WTC11 (cell line): ENCODE measurements around the gene HOXB1. TPM values are rescaled to one million over a fixed set of nuclear protein-coding genes. Genes with fewer than 3 reads are reported as not detected.

Experiments
- ATAC-seq: fragments of 200-7000 bp; cut with Tn5 transposase; 2 replicates; pipeline ENCODE4 v1.10.0; 2021; ENCODE audit warnings: mild to moderate bottlenecking, moderate library complexity
- CTCF ChIA-PET: fragments of 300-600 bp; sonication (Branson Sonifier 250); formaldehyde crosslinking; loops from one replicate; lab custom pipeline; 2021; ENCODE audit warnings: antibody characterized with exemption; lab: Charles Lee
- POLR2A ChIA-PET: fragments of 350-600 bp; sonication (Branson Sonifier 250); formaldehyde crosslinking; loops from one replicate; lab custom pipeline; 2021; ENCODE audit warnings: antibody characterized with exemption; lab: Charles Lee
- DNase-seq: peaks from one replicate; pipeline ENCODE4 v3.0.0; 2021; ENCODE audit warnings: low spot score
- H3K27ac Mint-ChIP-seq: 2 replicates; pipeline ENCODE4 v1.8.0; 2021; ENCODE audit warnings: mixed read lengths
- H3K27me3 Mint-ChIP-seq: 2 replicates; pipeline ENCODE4 v1.8.0; 2021; ENCODE audit warnings: low read depth, mild to moderate bottlenecking, moderate library complexity, mixed read lengths
- H3K36me3 Mint-ChIP-seq: 2 replicates; pipeline ENCODE4 v1.8.0; 2021; ENCODE audit warnings: mixed read lengths
- H3K4me1 Mint-ChIP-seq: 2 replicates; pipeline ENCODE4 v1.8.0; 2022; ENCODE audit warnings: mixed read lengths
- H3K4me3 Mint-ChIP-seq: 2 replicates; pipeline ENCODE4 v1.8.0; 2021; ENCODE audit warnings: mild to moderate bottlenecking, moderate library complexity, mixed read lengths
- H3K9me3 Mint-ChIP-seq: 2 replicates; pipeline ENCODE4 v1.8.0; 2021; ENCODE audit warnings: mixed read lengths
- AR ChIP-seq: fragments of 250-450 bp; sonication (Bioruptor Pico); IDR thresholded peaks from 2 replicates; pipeline ENCODE4 v1.9.0; 2021; ENCODE audit warnings: mild to moderate bottlenecking
- ATF1 ChIP-seq: sonication (generic); formaldehyde crosslinking; IDR thresholded peaks from 2 replicates; pipeline ENCODE4 v1.8.1; 2023; ENCODE audit warnings: mild to moderate bottlenecking, moderate library complexity, missing genetic modification reagents
- CBFB ChIP-seq: sonication (generic); formaldehyde crosslinking; IDR thresholded peaks from 2 replicates; pipeline ENCODE4 v1.8.1; 2022; ENCODE audit warnings: mild to moderate bottlenecking, low read depth, missing genetic modification reagents
- CREB1 ChIP-seq: sonication (generic); formaldehyde crosslinking; IDR thresholded peaks from 2 replicates; pipeline ENCODE4 v1.8.0; 2023; ENCODE audit warnings: mild to moderate bottlenecking, missing genetic modification reagents
- E2F4 ChIP-seq: sonication (generic); formaldehyde crosslinking; IDR thresholded peaks from 2 replicates; pipeline ENCODE4 v1.8.1; 2022; ENCODE audit warnings: low read depth, mild to moderate bottlenecking, moderate library complexity, missing genetic modification reagents, borderline replicate concordance
- E2F5 ChIP-seq: sonication (generic); formaldehyde crosslinking; IDR thresholded peaks from 2 replicates; pipeline ENCODE4 v1.8.1; 2022; ENCODE audit warnings: mild to moderate bottlenecking, moderate library complexity, missing genetic modification reagents
- ELF4 ChIP-seq: sonication (generic); formaldehyde crosslinking; IDR thresholded peaks from 2 replicates; pipeline ENCODE4 v1.8.1; 2022; ENCODE audit warnings: low read depth, mild to moderate bottlenecking, moderate library complexity, missing genetic modification reagents
- ESRRA ChIP-seq: sonication (generic); formaldehyde crosslinking; IDR thresholded peaks from 2 replicates; pipeline ENCODE4 v1.8.1; 2022; ENCODE audit warnings: mild to moderate bottlenecking, missing genetic modification reagents, borderline replicate concordance
- FOXP1 ChIP-seq: sonication (generic); formaldehyde crosslinking; IDR thresholded peaks from 2 replicates; pipeline ENCODE4 v1.8.0; 2022; ENCODE audit warnings: missing genetic modification reagents, mild to moderate bottlenecking, moderate library complexity, borderline replicate concordance
- FOXP4 ChIP-seq: sonication (generic); formaldehyde crosslinking; IDR thresholded peaks from 2 replicates; pipeline ENCODE4 v1.8.0; 2022; ENCODE audit warnings: mild to moderate bottlenecking, missing genetic modification reagents
- IRF2 ChIP-seq: sonication (generic); formaldehyde crosslinking; IDR thresholded peaks from 2 replicates; pipeline ENCODE4 v1.8.0; 2022; ENCODE audit warnings: low read depth, missing genetic modification reagents, borderline replicate concordance
- KAT7 ChIP-seq: sonication (generic); formaldehyde crosslinking; IDR thresholded peaks from 2 replicates; pipeline ENCODE4 v1.8.1; 2023; ENCODE audit warnings: missing genetic modification reagents, mild to moderate bottlenecking, borderline replicate concordance
- MAX ChIP-seq: sonication (generic); formaldehyde crosslinking; IDR thresholded peaks from 2 replicates; pipeline ENCODE4 v1.8.0; 2022; ENCODE audit warnings: mild to moderate bottlenecking, missing genetic modification reagents
- NR3C1 ChIP-seq: sonication (generic); formaldehyde crosslinking; conservative IDR thresholded peaks from 2 replicates; pipeline ENCODE4 v1.8.1; 2023; ENCODE audit warnings: low read depth, mild to moderate bottlenecking, missing genetic modification reagents
- PREB ChIP-seq: sonication (generic); formaldehyde crosslinking; IDR thresholded peaks from 2 replicates; pipeline ENCODE4 v1.8.1; 2022; ENCODE audit warnings: mild to moderate bottlenecking, missing genetic modification reagents, moderate library complexity, borderline replicate concordance
- SMAD3 ChIP-seq: sonication (generic); formaldehyde crosslinking; IDR thresholded peaks from 2 replicates; pipeline ENCODE4 v1.8.0; 2022; ENCODE audit warnings: missing genetic modification reagents, mild to moderate bottlenecking, borderline replicate concordance
- SOX15 ChIP-seq: fragments of 250-450 bp; sonication (Bioruptor Pico); IDR thresholded peaks from 2 replicates; pipeline ENCODE4 v1.9.0; 2021; ENCODE audit warnings: mild to moderate bottlenecking
- TCF7 ChIP-seq: sonication (generic); formaldehyde crosslinking; IDR thresholded peaks from 2 replicates; pipeline ENCODE4 v1.8.0; 2022; ENCODE audit warnings: mild to moderate bottlenecking, low read depth, missing genetic modification reagents, moderate library complexity
- USF2 ChIP-seq: sonication (generic); formaldehyde crosslinking; IDR thresholded peaks from 2 replicates; pipeline ENCODE4 v1.8.1; 2023; ENCODE audit warnings: mild to moderate bottlenecking, missing genetic modification reagents, moderate library complexity
- ZBTB43 ChIP-seq: sonication (generic); formaldehyde crosslinking; IDR thresholded peaks from 2 replicates; pipeline ENCODE4 v1.8.1; 2023; ENCODE audit warnings: mild to moderate bottlenecking, missing genetic modification reagents
- ZNF232 ChIP-seq: sonication (generic); formaldehyde crosslinking; IDR thresholded peaks from 2 replicates; pipeline ENCODE4 v1.8.0; 2022; ENCODE audit warnings: mild to moderate bottlenecking, missing genetic modification reagents
- ZNF317 ChIP-seq: sonication (generic); formaldehyde crosslinking; IDR thresholded peaks from 2 replicates; pipeline ENCODE4 v1.8.1; 2023; ENCODE audit warnings: low read depth, mild to moderate bottlenecking, moderate library complexity, missing genetic modification reagents, borderline replicate concordance
- total RNA-seq: library from RNA; stranded (reverse); gene quantifications from 3 replicates; pipeline ENCODE4 v1.2.3, GENCODE V29; 2021

HOXB1 gene
- total RNA-seq, 1 experiment from 2014 or later: 0.63 TPM

- no peak for TF ChIP-seq NR3C1 (CRISPR knock-in tag)
- TF ChIP-seq ZBTB43 (CRISPR knock-in tag): no peak
- no peak for TF ChIP-seq CBFB (CRISPR knock-in tag)
- TF ChIP-seq ZNF232 (CRISPR knock-in tag): no peak
- no peak for TF ChIP-seq FOXP4 (CRISPR knock-in tag)
- TF ChIP-seq USF2 (CRISPR knock-in tag): no peak
- no peak for TF ChIP-seq ELF4 (CRISPR knock-in tag)
Observed at GRCh38 chr17:48546137-48546923, 15.5 kb upstream of the HOXB1 start (continued).

GRCh38 chr17:48545539-48545938 is 14.7 kb upstream of the HOXB1 start:
- TF ChIP-seq NR3C1 (CRISPR knock-in tag): no peak
- no peak for TF ChIP-seq ATF1
- no peak for TF ChIP-seq SMAD3 (CRISPR knock-in tag)
- no peak for TF ChIP-seq IRF2 (CRISPR knock-in tag)
- TF ChIP-seq AR (CRISPR knock-in tag): no peak
- TF ChIP-seq CREB1: no peak
- TF ChIP-seq ESRRA (CRISPR knock-in tag): no peak
- no peak for TF ChIP-seq FOXP1
- no peak for TF ChIP-seq MAX
- TF ChIP-seq ZNF232 (CRISPR knock-in tag): no peak
- no peak for TF ChIP-seq PREB (CRISPR knock-in tag)
- no peak for TF ChIP-seq E2F5 (CRISPR knock-in tag)
- no peak for TF ChIP-seq E2F4
- no peak for TF ChIP-seq ZNF317 (CRISPR knock-in tag)
- no peak for TF ChIP-seq KAT7 (CRISPR knock-in tag)
- no peak for TF ChIP-seq SOX15 (CRISPR knock-in tag)
- no peak for TF ChIP-seq TCF7 (CRISPR knock-in tag)
- no peaks in the 10 kb centered on the region for H3K36me3 Mint-ChIP-seq
- ChIA-PET CTCF (interaction anchor here (2.3 kb wide), 1 partner anchor 44 kb away, joined by 8 read pairs; no protein-coding TSS in a partner anchor), POLR2A (no interaction called here)
- H3K4me1 Mint-ChIP-seq: peaks cover 79% of the 10 kb centered on the region
- H3K27ac Mint-ChIP-seq: no peak overlapping the region
- DNase-seq: no peak
- ATAC-seq: no peak
- H3K27me3 Mint-ChIP-seq: peaks cover 99% of the 10 kb centered on the region; the same call in 1 of the 2 replicates
- no peaks in the 10 kb centered on the region for H3K9me3 Mint-ChIP-seq
- peak overlapping the region; percentile 69 for H3K4me3 Mint-ChIP-seq
